HEK293 (cell line): ENCODE data around the gene TSPAN1.
"Not testable (repeated sequence)": the region's sequence is repeated elsewhere in the genome, so short reads cannot be mapped to it uniquely, and the experiment has no call there.

Source experiments
- YY1 ChIP-seq: fragments of 450-650 bp; formaldehyde crosslinking; IDR thresholded peaks from 2 replicates; pipeline ENCODE4 v1.5.1; 2018; ENCODE audit warnings: missing biosample characterization, missing genetic modification characterization
- ZNF266 ChIP-seq: fragments of 450-650 bp; formaldehyde crosslinking; IDR thresholded peaks from 2 replicates; pipeline ENCODE4 v1.5.1; 2016; ENCODE audit warnings: missing biosample characterization, missing genetic modification characterization, low read depth
- TF ChIP-seq, protein P1 (sequence below): fragments of 450-650 bp; formaldehyde crosslinking; IDR thresholded peaks from 2 replicates; pipeline ENCODE4 v1.5.1; 2016; ENCODE audit warnings: missing biosample characterization, missing genetic modification characterization
- TF ChIP-seq, protein P2 (sequence below): fragments of 450-650 bp; formaldehyde crosslinking; IDR thresholded peaks from 2 replicates; pipeline ENCODE4 v1.5.1; 2017; ENCODE audit warnings: missing biosample characterization, missing genetic modification characterization

DNA sequence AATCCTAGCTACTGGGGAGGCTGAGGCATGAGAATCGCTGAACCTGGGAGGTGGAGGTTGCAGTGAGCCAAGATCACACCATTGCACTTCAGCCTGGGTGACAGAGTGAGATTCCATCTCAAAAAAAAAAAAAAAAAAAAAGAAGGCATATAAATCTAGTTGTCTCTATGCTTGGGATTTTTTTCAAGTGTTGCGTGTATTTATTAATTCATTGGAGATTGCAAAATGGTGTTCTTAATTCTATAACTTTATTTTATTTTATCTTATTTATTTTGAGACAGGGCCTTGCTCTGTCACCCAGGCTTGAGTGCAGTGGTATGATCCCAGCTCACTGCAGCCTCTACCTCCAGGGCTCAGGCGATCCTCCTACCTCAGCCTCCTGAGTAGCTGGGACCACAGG, 56.3 kb downstream of the TSPAN1 start:
- TF ChIP-seq, protein P1, sequence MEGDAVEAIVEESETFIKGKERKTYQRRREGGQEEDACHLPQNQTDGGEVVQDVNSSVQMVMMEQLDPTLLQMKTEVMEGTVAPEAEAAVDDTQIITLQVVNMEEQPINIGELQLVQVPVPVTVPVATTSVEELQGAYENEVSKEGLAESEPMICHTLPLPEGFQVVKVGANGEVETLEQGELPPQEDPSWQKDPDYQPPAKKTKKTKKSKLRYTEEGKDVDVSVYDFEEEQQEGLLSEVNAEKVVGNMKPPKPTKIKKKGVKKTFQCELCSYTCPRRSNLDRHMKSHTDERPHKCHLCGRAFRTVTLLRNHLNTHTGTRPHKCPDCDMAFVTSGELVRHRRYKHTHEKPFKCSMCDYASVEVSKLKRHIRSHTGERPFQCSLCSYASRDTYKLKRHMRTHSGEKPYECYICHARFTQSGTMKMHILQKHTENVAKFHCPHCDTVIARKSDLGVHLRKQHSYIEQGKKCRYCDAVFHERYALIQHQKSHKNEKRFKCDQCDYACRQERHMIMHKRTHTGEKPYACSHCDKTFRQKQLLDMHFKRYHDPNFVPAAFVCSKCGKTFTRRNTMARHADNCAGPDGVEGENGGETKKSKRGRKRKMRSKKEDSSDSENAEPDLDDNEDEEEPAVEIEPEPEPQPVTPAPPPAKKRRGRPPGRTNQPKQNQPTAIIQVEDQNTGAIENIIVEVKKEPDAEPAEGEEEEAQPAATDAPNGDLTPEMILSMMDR, result not testable (repeated sequence)
- TF ChIP-seq YY1, ZNF266: not testable (repeated sequence)
- TF ChIP-seq, protein P2, sequence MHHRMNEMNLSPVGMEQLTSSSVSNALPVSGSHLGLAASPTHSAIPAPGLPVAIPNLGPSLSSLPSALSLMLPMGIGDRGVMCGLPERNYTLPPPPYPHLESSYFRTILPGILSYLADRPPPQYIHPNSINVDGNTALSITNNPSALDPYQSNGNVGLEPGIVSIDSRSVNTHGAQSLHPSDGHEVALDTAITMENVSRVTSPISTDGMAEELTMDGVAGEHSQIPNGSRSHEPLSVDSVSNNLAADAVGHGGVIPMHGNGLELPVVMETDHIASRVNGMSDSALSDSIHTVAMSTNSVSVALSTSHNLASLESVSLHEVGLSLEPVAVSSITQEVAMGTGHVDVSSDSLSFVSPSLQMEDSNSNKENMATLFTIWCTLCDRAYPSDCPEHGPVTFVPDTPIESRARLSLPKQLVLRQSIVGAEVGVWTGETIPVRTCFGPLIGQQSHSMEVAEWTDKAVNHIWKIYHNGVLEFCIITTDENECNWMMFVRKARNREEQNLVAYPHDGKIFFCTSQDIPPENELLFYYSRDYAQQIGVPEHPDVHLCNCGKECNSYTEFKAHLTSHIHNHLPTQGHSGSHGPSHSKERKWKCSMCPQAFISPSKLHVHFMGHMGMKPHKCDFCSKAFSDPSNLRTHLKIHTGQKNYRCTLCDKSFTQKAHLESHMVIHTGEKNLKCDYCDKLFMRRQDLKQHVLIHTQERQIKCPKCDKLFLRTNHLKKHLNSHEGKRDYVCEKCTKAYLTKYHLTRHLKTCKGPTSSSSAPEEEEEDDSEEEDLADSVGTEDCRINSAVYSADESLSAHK, result not testable (repeated sequence)
